Stimulated activated effector memory CD8-positive, alpha-beta T cell treated with anti-CD3 and anti-CD28 coated beads, Interleukin-12 subunit alpha, Interleukin-12 subunit beta, amount 100 ng/mL, for 72 hours (primary cell): ENCODE data around the gene PIGV.
A peak's percentile ranks its signal among the peaks of the same experiment; 100 is the strongest.

Experiments used
- ATAC-seq: fragments of 150-1000 bp; cut with Tn5 transposase; 2 replicates; pipeline ENCODE4 v1.10.0; 2021
- DNase-seq, 2 donors: peaks; one replicate each; pipeline ENCODE4 v3.0.0; 2021 to 2022; ENCODE audit warnings: low spot score in 2 of 2
- H3K27ac Mint-ChIP-seq: one replicate; pipeline ENCODE4 v1.8.0; 2022; ENCODE audit warnings: mild to moderate bottlenecking, mixed read lengths
- H3K36me3 Mint-ChIP-seq: one replicate; pipeline ENCODE4 v1.8.0; 2022; ENCODE audit warnings: mild to moderate bottlenecking, mixed read lengths
- H3K4me1 Mint-ChIP-seq: one replicate; pipeline ENCODE4 v1.8.0; 2022; ENCODE audit warnings: mixed read lengths
- H3K4me3 Mint-ChIP-seq: one replicate; pipeline ENCODE4 v1.8.0; 2022; ENCODE audit warnings: mild to moderate bottlenecking, mixed read lengths
- H3K9me3 Mint-ChIP-seq: one replicate; pipeline ENCODE4 v1.8.0; 2022; ENCODE audit warnings: mixed read lengths

PIGV gene

DNA sequence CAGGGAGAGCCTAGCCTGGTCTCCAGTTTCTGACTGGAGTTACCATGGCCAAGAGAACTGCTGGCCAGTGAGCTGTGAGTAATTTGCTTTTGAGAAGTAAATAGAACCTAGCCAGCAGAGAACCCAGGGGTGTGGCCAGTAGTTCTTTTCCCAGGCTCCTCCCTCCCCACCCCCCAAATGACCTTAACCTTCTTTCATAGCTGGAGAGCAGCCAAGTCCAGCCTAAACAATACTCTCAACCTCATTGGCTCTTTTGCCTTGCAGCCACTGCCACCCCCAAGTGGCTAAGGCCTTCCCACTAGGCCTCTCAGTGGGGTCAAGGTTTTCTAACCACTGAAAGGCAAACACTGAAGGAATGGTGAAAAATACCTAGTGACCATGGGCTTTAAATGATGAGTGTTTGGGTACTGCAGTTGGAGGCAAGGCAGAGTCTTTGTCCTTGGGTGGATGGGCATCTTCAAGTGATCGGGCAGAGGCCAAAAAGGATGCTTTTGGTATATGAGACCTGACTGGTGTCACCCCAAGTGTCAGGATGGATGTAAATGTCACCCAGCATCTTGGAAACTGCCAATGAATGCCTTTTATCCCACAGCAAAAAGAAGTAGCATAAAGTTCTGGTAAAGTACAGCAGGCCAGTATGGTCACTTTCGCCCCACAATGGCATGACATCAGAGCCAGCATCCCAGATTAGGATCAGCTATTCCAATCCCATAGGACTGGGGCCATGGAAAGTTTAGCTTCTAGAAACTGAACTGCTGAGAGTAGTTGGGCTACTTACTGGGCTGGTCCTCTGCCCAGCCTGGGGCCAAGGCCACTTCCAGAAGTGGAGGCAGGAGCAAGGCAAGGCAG lies 3.5 kb upstream of the PIGV start:
- peak overlapping the region; percentile 100 for H3K27ac Mint-ChIP-seq
- H3K36me3 Mint-ChIP-seq = peaks cover 62% of the 10 kb centered on the region
- no peak overlapping the region for H3K4me3 Mint-ChIP-seq

DNA sequence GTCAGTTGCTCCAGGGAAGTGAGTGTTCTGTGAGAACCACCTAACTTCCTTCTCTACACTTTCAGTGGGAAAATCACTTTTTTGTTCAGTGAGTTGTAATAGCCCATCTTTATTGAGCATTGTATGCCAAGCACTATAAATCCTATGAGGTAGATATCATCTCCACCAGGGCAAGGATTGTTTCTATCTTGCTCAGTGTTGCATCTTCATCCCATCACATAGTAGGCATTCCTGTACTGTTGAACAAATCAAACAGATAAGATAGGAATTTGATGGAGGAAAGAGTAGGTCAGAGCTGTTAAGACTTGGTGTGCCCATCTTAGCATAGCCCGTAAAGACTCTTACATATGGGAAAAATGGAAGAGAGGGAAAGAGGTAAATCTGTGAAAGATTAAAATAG lies 2.9 kb upstream of the PIGV start:
- Mint-ChIP-seq H3K36me3 (peaks cover 56% of the 10 kb centered on the region), H3K4me1 (peaks cover 85% of the 10 kb centered on the region), H3K9me3 (no peaks in the 10 kb centered on the region), H3K4me3 (no peak overlapping the region), H3K27ac (peak overlapping the region; percentile 100)
- DNase-seq (no peak), ATAC-seq (no peak)

More for the DNA sequence above, 3.5 kb upstream of the PIGV start:
- H3K4me1 Mint-ChIP-seq = peaks cover 85% of the 10 kb centered on the region
- no peaks in the 10 kb centered on the region for H3K9me3 Mint-ChIP-seq
- ATAC-seq (no peak), DNase-seq (no peak)

DNA sequence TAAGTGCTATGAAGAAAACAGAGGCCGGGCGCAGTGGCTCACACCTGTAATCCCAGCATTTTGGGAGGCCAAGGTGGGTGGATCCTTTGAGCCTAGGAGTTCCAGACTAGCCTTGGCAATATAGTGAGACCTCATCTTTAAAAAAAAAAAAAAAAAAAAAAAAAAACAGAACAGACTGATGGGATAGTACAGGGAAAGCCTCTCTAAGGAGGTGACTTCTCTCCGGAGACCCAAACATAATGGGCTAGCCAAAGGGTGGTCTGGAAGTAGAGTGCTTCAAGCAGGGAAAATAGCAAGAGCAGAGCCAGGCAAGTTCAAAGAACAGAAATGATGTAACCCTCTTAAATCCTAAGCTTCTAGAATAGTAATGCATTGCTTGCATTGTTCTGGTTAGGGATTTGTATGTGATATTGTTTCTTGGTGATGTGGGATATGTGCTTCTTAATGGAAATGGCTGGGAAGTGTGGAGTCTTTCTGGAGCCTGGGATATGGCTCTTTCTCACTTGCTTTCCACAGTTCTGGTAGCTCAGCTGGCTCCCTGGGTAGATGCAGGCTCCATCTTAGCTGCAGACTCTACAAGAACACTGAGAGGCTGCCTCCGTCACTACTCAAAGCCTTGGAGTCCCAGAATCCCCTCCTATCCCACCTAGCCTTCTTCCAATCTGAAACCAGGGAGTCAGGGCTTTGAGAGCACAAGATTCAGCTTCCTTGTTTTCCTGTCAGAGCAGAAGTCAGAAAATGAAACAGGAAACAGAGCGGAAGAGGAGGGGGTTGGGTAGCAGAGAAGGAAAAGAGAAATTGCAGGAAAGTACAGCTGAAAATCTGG lies 1.9 kb upstream of the PIGV start:
- Mint-ChIP-seq H3K27ac (peak overlapping the region; percentile 100), H3K4me3 (peak overlapping the region; percentile 99), H3K9me3 (no peaks in the 10 kb centered on the region), H3K36me3 (peaks cover 54% of the 10 kb centered on the region), H3K4me1 (peaks cover 85% of the 10 kb centered on the region)
- ATAC-seq (no peak), DNase-seq (no peak)

DNA sequence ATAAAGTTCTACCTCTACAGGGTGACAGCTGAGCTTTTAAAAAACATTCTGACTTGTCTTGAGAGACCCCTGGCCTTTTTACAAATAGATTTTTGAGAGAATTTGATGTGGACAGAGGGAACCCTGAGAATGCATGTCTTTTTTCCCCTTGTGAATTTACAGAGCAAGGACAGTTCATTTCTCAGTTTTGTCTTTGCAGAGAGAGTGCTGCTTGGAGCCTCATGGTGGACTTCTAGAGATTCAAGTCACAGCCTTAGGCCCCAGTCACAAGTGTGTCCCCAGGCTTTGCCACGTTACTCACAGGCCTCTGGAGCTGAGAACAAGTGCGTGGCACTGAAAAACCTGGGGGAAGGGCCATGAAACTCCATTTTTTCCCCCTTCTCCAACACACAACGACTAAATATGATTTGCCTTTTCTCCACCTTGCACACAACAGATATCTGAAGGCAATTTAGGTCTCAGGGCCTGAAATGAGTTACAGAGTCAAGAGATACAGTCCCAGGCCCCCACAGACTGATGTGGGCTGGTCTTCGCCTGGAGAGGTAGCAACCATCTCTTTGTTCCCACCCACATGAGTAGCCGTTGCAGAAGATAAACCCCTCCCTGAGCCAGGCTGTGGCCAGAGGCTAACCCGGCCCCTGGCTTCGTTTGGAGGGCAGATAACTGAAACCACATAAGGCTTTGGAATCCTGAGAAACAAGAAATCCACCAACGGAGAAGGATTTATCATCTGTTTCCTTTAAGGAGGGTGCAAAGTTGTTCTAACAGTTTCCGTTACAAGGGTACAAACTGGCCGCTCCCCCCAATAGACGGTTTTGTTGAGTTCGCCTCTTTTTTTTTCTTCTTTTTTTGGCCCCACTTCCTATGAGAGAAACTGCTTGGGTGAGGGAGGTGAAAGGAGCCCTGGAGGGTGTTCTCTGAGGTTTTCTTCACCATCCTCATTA lies 1.0 kb upstream of the PIGV start:
- no peaks in the 10 kb centered on the region for H3K9me3 Mint-ChIP-seq
- H3K36me3 Mint-ChIP-seq = peaks cover 45% of the 10 kb centered on the region
- peak overlapping the region; percentile 100 for H3K27ac Mint-ChIP-seq
- DNase-seq (peak in 1 of 2 donors; percentile 79), ATAC-seq (peak; percentile 9)
- peak overlapping the region; percentile 99 for H3K4me3 Mint-ChIP-seq
- H3K4me1 Mint-ChIP-seq = peaks cover 86% of the 10 kb centered on the region

DNA sequence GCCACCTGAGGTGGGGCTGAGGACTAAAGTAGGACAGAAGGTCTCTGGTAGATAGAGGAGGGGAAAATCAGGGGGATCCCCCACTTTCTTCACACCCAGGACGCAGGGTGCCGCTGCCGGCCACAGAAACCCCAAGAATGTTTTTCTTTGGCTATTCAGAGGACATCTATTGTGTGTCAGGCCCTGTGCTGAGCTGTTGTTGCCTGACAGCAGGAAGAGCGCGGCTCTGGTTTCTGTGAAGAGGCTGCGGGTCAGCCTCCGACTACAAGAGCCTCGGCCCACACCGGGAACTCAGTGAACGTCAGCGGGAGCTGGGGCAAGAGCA lies 407 bp upstream of the PIGV start:
- H3K4me1 Mint-ChIP-seq = peaks cover 85% of the 10 kb centered on the region
- H3K9me3 Mint-ChIP-seq = no peaks in the 10 kb centered on the region
- H3K4me3 Mint-ChIP-seq = peak overlapping the region; percentile 99
- DNase-seq (peak; percentile 65 to 93), ATAC-seq (peak; percentile 73)
- H3K27ac Mint-ChIP-seq = peak overlapping the region; percentile 100
- peaks cover 39% of the 10 kb centered on the region for H3K36me3 Mint-ChIP-seq

DNA sequence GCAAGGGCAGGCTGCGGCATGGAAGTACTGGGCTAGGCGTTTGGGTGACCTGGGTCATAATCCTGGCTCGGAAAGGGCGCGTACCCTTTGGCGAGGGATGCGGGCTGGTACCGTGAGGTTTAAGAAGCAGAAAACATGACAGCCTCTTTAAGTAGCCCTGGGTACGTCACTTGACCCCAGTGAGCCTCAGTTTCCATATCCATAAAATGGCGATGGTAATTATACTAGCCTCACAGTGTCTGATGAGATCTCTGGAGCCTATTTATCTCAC lies 700 bp downstream of the PIGV start:
- Mint-ChIP-seq H3K36me3 (peaks cover 43% of the 10 kb centered on the region), H3K4me3 (peak overlapping the region; percentile 99), H3K27ac (peak overlapping the region; percentile 100), H3K4me1 (peaks cover 88% of the 10 kb centered on the region), H3K9me3 (no peaks in the 10 kb centered on the region)
- ATAC-seq (no peak), DNase-seq (no peak)

DNA sequence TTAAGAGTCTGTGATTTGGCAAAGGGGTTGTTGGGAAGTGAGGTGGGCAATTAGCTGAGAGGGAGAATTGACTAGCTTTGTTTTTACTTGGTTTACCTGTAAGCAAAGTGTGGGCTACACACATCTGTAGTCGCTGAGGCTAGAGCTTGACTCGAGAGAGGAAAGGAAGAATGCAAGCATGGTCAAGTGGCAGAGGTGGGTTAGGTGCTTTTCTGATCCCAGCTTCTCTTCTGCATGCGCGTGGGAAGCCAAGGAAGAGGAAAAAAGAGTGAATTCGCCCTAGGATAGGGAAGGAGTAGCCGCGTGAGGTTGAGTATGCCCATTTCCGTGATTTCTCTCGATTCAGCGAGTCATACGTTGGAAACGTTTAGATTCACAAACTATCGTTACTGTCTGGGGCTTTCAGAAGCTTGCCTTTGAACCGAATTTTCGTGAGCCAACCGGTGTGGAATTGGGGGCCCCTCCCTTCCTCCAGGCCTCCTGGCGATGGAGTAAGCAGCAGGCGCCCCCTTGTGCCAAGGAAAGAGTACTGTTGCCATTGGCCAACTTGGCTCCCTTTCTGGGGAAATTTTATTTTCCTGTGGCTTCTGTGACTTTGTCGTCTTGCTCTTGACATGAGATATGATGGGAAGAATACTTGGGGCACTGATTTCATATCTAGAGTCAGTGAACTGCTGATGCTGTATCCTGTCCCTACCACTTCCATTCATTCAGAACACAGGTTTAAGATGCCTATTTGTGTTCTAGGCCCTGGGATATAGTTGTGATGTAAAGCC lies 1.3 kb downstream of the PIGV start:
- Mint-ChIP-seq H3K27ac (peak overlapping the region; percentile 100), H3K36me3 (peaks cover 49% of the 10 kb centered on the region), H3K4me3 (peak overlapping the region; percentile 99), H3K9me3 (no peaks in the 10 kb centered on the region), H3K4me1 (peaks cover 90% of the 10 kb centered on the region)
- DNase-seq = peak; percentile 74 to 90
- ATAC-seq = peak; percentile 31

DNA sequence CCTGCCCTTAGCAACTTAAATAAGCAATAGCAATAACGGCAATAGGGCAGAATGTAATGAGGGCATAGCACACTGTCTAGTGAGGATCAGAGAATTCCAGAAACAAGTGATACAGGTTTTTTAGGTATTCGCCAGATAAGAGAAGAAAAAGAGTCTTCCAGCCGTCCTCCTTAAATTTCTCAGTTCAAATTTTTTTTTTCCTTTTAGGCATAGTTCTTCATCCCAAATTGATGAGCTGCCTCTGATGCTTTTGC lies 1.8 kb downstream of the PIGV start:
- DNase-seq (no peak), ATAC-seq (no peak)
- Mint-ChIP-seq H3K4me1 (peaks cover 90% of the 10 kb centered on the region), H3K36me3 (peaks cover 54% of the 10 kb centered on the region), H3K4me3 (peak overlapping the region; percentile 99), H3K9me3 (no peaks in the 10 kb centered on the region), H3K27ac (peak overlapping the region; percentile 100)

DNA sequence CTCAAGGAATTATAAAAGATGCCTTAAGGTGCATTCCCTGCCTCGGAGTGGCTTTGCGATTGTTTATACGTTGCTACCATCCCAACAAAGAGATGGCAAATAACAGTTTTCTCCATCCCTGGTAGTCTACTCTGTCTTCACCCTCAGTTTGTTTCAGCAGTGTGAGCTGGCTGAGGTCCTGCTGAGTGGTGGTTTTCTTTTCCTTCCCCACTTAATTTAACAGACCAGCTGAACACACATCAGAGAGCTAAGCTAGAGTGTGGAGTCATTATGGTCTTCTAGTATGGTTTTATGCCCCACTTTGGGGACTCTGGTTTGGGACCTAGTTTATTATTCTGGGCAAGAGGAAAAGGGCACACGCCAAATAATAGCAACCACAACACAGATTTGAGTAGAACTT lies 2.2 kb downstream of the PIGV start:
- DNase-seq (peak in 1 of 2 donors; percentile 67), ATAC-seq (peak; percentile 56)
- H3K4me1 Mint-ChIP-seq = peaks cover 90% of the 10 kb centered on the region
- H3K9me3 Mint-ChIP-seq = no peaks in the 10 kb centered on the region
- peaks cover 58% of the 10 kb centered on the region for H3K36me3 Mint-ChIP-seq
- H3K4me3 Mint-ChIP-seq = peak overlapping the region; percentile 99
- peak overlapping the region; percentile 100 for H3K27ac Mint-ChIP-seq

DNA sequence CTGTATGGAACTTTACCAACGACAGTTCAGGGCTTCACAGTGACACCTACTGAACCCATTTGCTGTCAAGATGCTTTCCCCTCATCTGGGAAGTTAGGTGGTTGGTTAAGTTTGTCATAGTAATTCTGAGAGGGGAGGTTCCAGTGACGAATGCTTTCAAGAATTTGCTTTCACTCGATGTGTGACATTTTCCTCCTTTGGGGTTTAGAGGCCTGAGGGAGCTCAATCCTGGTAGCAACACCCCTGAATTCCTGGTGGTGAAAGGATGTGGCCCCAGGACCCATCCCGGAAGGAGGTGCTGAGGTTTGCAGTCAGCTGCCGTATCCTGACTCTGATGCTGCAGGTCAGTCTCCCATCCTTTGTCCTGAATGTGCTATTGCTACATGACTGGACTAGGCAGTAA lies 2.8 kb downstream of the PIGV start:
- Mint-ChIP-seq H3K4me1 (peaks cover 84% of the 10 kb centered on the region), H3K9me3 (no peaks in the 10 kb centered on the region), H3K36me3 (peaks cover 64% of the 10 kb centered on the region), H3K27ac (peak overlapping the region; percentile 100), H3K4me3 (peak overlapping the region; percentile 99)
- peak; percentile 64 for ATAC-seq
- DNase-seq = peak in 1 of 2 donors; percentile 81

DNA sequence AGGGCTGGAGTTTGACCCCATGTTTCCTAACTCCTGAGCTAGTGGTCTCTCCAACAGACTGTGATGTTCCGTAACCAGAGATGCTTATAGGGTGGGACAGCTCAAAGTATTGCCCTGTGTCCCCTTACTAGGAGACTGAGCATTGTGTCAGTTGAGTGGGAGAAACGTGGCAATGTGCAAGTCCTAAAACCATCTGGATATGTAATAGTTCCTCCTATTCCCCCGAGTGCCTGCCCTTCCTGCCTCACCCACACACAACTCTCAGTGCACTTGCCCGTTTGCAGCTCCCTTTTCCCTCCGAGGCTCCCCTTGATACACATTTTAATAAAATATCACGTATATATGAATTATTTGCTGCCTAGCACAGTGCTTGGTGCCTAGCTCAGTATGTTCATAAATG lies 3.4 kb downstream of the PIGV start:
- no peaks in the 10 kb centered on the region for H3K9me3 Mint-ChIP-seq

DNA sequence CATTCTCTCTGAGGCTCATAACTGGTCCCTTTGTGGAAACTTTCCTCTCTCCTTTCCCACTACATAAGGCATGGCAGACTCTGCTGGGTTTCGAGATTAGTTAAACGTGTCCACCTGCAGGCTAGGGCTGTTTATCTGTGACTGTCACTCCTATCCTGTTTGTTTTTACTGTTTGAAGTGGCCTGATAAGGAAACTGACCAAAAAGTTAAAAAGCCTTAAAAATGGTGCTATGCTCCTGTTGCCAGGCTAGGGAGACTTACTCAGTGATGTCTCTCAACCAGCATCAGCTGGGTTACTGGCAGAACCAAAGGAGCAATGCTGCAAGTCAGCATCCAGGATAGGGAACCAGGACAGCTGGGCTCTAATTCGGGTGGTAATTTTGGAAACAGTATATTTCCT lies 3.9 kb downstream of the PIGV start:
- DNase-seq (no peak), ATAC-seq (no peak)
- Mint-ChIP-seq H3K4me3 (peak overlapping the region; percentile 99), H3K9me3 (no peaks in the 10 kb centered on the region), H3K36me3 (peaks cover 69% of the 10 kb centered on the region), H3K4me1 (peaks cover 73% of the 10 kb centered on the region), H3K27ac (peak overlapping the region; percentile 100)

More for the DNA sequence above, 3.4 kb downstream of the PIGV start:
- H3K4me1 Mint-ChIP-seq = peaks cover 78% of the 10 kb centered on the region
- DNase-seq = no peak
- ATAC-seq = no peak
- peaks cover 67% of the 10 kb centered on the region for H3K36me3 Mint-ChIP-seq
- peak overlapping the region; percentile 99 for H3K4me3 Mint-ChIP-seq
- H3K27ac Mint-ChIP-seq = peak overlapping the region; percentile 100

DNA sequence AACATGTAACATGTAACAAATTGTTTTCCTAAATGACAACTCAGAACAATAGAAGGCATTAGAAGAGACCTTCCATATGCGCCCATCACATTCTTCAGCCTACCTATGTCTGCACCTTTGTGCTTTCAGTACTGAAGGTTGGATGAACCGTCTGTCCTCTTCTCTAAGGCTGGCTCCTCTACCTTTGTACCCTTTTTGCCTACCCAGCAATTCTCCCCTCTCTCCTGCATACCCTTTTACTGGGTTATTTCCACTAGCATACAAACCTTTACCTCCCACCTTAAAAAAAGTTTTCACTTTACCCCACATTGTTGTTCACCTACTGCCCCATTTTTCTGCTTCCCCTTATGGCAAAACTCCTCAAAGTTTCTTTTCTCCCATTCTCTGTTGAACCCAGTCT lies 5.2 kb downstream of the PIGV start:
- H3K9me3 Mint-ChIP-seq = no peaks in the 10 kb centered on the region
- no peak for ATAC-seq
- DNase-seq = no peak
- peak overlapping the region; percentile 12 for H3K4me3 Mint-ChIP-seq
- peak overlapping the region; percentile 2 for H3K27ac Mint-ChIP-seq
- H3K36me3 Mint-ChIP-seq = peaks cover 68% of the 10 kb centered on the region
- H3K4me1 Mint-ChIP-seq = peaks cover 67% of the 10 kb centered on the region

DNA sequence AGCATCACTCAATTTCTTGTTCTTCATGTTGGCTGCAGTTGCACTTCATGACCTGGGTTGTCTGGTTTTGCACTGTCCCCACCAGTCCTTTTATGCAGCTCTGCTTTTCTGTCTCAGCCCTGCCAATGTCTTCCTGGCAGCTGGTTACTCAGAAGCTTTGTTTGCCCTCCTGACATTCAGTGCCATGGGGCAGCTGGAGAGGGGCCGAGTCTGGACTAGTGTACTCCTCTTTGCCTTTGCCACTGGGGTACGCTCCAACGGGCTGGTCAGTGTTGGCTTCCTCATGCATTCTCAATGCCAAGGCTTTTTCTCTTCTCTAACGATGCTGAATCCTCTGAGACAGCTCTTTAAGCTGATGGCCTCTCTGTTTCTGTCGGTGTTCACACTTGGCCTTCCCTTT lies 6.6 kb downstream of the PIGV start:
- ATAC-seq (no peak), DNase-seq (no peak)
- H3K27ac Mint-ChIP-seq = peak overlapping the region; percentile 2
- no peak overlapping the region for H3K4me3 Mint-ChIP-seq
- H3K9me3 Mint-ChIP-seq = no peaks in the 10 kb centered on the region
- H3K4me1 Mint-ChIP-seq = peaks cover 62% of the 10 kb centered on the region
- peaks cover 62% of the 10 kb centered on the region for H3K36me3 Mint-ChIP-seq

DNA sequence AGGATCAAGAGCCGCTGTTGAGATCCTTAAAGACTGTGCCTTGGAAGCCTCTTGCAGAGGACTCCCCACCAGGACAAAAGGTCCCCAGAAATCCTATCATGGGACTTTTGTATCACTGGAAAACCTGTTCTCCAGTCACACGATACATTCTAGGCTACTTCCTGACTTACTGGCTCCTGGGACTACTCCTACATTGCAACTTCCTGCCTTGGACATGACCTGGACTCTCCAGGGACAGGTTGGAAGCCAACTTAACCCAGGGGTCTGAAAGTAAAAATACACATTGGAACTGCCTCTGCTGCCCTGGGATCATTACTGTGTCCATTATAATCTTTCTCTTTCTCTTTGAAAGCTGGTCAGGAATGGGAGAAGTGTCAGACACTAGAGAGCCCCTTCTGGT lies 9.9 kb downstream of the PIGV start:
- DNase-seq (no peak), ATAC-seq (no peak)
- Mint-ChIP-seq H3K9me3 (no peaks in the 10 kb centered on the region), H3K4me1 (peaks cover 63% of the 10 kb centered on the region), H3K27ac (peak overlapping the region; percentile 91), H3K36me3 (peaks cover 62% of the 10 kb centered on the region), H3K4me3 (no peak overlapping the region)
